ENCODE results near the gene C10orf53.

- TF ChIP-seq LEF1 (IDR thresholded peaks at IDR 0.05; ENCODE audit: borderline replicate concordance) (no peak), L3MBTL2 (conservative IDR thresholded peaks at IDR 0.05) (no peak), ELF4 (IDR thresholded peaks at IDR 0.05) (no peak), HDGF (IDR thresholded peaks at IDR 0.05; ENCODE audit: borderline replicate concordance) (no peak)
Measured at GRCh38 chr10:49666054-49666615, 13.3 kb upstream of the C10orf53 start.

Measured in HEK293T (cell line).